ENCODE results near the gene WDR19. TPM values are rescaled to one million over a fixed set of nuclear protein-coding genes. Genes with fewer than 3 reads are reported as not detected.
A peak's percentile ranks its signal among the peaks of the same experiment; 100 is the strongest.

The WDR19 gene
- total RNA-seq, 2 donors from 2014 or later = 46.6 to 66.0 TPM

GRCh38 chr4:39204543-39204942 is 22.2 kb downstream of the WDR19 start:
- Histone ChIP-seq H3K4me1 (ENCODE audit: control insufficient read depth in 1 of 2, low read depth in 2 of 2) (peaks cover 5 to 11% of the 10 kb centered on the region in 2 donors), H3K4me3 (no peak overlapping the region), H3K9me3 (no peaks in the 10 kb centered on the region), H3K27ac (no peak overlapping the region), H3K36me3 (peaks cover 21% of the 10 kb centered on the region), H3K27me3 (replicated peaks; ENCODE audit: insufficient read depth) (no peaks in the 10 kb centered on the region)
- DNase-seq (ENCODE audit: low spot score) (no peak), ATAC-seq (ENCODE audit: insufficient number of reproducible peaks, low FRiP score, low read depth) (no peak)
- TF ChIP-seq CTCF (IDR thresholded peaks at IDR 0.05) = no peak

- DNase-seq (ENCODE audit: low spot score) (no peak), ATAC-seq (ENCODE audit: insufficient number of reproducible peaks, low FRiP score, low read depth) (no peak)
- peaks cover 5 to 11% of the 10 kb centered on the region in 2 donors for H3K4me1 ChIP-seq (ENCODE audit: control insufficient read depth in 1 of 2, low read depth in 2 of 2)
- H3K4me3 ChIP-seq = no peak overlapping the region
- no peak overlapping the region for H3K27ac ChIP-seq
- H3K27me3 ChIP-seq (replicated peaks; ENCODE audit: insufficient read depth) = no peaks in the 10 kb centered on the region
- peaks cover 21% of the 10 kb centered on the region for H3K36me3 ChIP-seq
- TF ChIP-seq CTCF (IDR thresholded peaks at IDR 0.05) = no peak
- no peaks in the 10 kb centered on the region for H3K9me3 ChIP-seq
Observed at GRCh38 chr4:39205000-39205399, 22.7 kb downstream of the WDR19 start.

GRCh38 chr4:39205476-39205875 is 23.1 kb downstream of the WDR19 start:
- peaks cover 18% of the 10 kb centered on the region for H3K36me3 ChIP-seq
- TF ChIP-seq CTCF (IDR thresholded peaks at IDR 0.05) = no peak

GRCh38 chr4:39227906-39228305 is 45.6 kb downstream of the WDR19 start:
- peaks cover 5 to 20% of the 10 kb centered on the region in 2 donors for H3K4me1 ChIP-seq (ENCODE audit: control insufficient read depth in 1 of 2, low read depth in 2 of 2)
- H3K36me3 ChIP-seq = no peaks in the 10 kb centered on the region
- no peak for ATAC-seq (ENCODE audit: insufficient number of reproducible peaks, low FRiP score, low read depth)
- no peaks in the 10 kb centered on the region for H3K27me3 ChIP-seq (replicated peaks; ENCODE audit: insufficient read depth)
- H3K27ac ChIP-seq = peak overlapping the region in 1 of 2 donors; percentile 43
- no peak for TF ChIP-seq CTCF (IDR thresholded peaks at IDR 0.05)
- no peak for DNase-seq (ENCODE audit: low spot score)
- H3K9me3 ChIP-seq = no peaks in the 10 kb centered on the region
- peak overlapping the region; percentile 12 for H3K4me3 ChIP-seq

More at GRCh38 chr4:39205476-39205875, 23.1 kb downstream of the WDR19 start:
- no peaks in the 10 kb centered on the region for H3K9me3 ChIP-seq
- ATAC-seq (ENCODE audit: insufficient number of reproducible peaks, low FRiP score, low read depth) = no peak
- H3K4me1 ChIP-seq (ENCODE audit: control insufficient read depth in 1 of 2, low read depth in 2 of 2) = peaks cover 5 to 11% of the 10 kb centered on the region in 2 donors
- H3K4me3 ChIP-seq = no peak overlapping the region
- H3K27me3 ChIP-seq (replicated peaks; ENCODE audit: insufficient read depth) = no peaks in the 10 kb centered on the region
- DNase-seq (ENCODE audit: low spot score) = no peak
- H3K27ac ChIP-seq = no peak overlapping the region

- Histone ChIP-seq H3K27me3 (replicated peaks; ENCODE audit: insufficient read depth) (no peaks in the 10 kb centered on the region), H3K4me3 (peak overlapping the region; percentile 12), H3K36me3 (no peaks in the 10 kb centered on the region), H3K9me3 (no peaks in the 10 kb centered on the region), H3K27ac (peak overlapping the region; percentile 43 to 50), H3K4me1 (ENCODE audit: control insufficient read depth in 1 of 2, low read depth in 2 of 2) (peaks cover 5 to 20% of the 10 kb centered on the region in 2 donors)
- ATAC-seq (ENCODE audit: insufficient number of reproducible peaks, low FRiP score, low read depth) (no peak), DNase-seq (ENCODE audit: low spot score) (no peak)
- TF ChIP-seq CTCF (IDR thresholded peaks at IDR 0.05) = no peak
Observed at GRCh38 chr4:39228377-39228776, 46.0 kb downstream of the WDR19 start.

Data from thoracic aorta (tissue), 2 donors.